GM10847 (cell line): ENCODE data around the gene LZTR1.

ENCODE experiments used
- POLR2A ChIP-seq: IDR thresholded peaks from 2 replicates; pipeline ENCODE4 v1.6.1; 2011; ENCODE audit not compliant: insufficient read length; ENCODE audit errors: extremely low read depth

LZTR1 gene

DNA sequence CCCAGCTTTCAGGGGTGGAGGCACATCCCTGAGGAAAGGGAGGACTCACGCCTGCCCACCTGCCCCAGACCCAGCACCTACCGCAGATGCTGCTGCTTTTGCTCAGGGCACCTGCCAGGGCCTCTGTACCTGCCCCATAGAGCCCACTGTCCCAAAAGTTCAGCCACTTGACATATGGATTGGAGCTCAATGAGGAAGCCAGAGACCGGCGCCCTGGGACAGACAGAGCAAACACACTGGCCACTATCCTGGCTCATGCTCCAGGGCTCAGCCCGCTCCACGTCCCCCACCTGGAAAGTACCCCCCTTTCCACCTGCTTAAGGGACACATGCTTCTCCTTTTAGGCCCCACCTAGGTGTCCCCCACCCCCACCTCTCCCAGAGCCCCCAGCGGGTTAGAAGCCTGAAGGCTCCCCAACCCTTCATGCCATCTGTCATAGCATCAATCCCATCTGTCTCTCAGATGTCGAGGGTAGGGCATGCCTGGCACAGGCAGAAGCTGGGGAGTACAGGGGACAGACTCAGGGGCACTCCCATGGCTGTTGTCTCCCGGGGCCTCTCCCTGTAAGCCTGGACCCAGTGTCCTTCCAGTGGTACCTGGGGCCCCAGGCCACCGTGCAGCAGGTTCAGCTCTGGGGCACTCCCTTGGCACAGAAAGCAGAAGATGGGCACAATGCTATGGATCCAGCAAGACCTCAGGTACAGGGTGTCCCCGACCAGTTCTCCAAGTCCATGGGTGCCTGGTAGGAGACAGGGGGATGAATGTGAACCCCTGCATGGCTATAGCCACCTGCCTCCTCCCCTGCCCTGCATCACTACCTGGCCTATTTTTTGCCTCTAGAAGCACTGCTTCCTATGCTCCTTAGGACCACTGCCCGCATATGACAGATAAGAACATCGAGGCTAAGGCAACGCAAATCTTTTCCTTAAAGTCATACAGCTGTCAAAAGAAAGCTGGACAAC lies 30.6 kb downstream of the LZTR1 start:
- TF ChIP-seq POLR2A: no peak

DNA sequence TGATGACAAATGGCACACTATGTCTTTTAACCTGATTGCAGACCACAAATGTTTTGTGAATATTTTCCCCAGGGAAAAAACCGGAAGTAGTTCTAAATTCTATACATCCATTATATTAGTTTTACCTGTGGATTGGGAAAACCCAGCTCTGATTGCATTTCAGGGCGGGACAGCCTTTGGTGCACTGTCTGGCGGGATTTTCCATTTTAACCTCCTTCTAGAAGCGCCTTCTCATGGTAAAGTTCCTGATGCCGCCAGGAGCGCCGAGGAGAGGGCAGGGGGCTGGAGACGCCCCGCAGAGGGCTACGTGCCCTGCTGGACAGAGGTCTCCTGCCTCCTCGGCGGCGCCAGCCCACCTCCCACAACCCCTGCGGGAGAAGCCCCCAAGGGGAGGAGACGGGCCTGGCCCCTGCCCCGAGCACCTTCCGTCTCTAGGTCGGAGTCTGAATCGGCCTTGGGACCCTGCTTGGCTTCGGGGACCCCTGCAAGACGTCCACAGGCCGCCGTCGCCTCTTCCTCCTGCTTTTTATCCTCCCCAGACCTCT lies 31.6 kb downstream of the LZTR1 start:
- TF ChIP-seq POLR2A: no peak

DNA sequence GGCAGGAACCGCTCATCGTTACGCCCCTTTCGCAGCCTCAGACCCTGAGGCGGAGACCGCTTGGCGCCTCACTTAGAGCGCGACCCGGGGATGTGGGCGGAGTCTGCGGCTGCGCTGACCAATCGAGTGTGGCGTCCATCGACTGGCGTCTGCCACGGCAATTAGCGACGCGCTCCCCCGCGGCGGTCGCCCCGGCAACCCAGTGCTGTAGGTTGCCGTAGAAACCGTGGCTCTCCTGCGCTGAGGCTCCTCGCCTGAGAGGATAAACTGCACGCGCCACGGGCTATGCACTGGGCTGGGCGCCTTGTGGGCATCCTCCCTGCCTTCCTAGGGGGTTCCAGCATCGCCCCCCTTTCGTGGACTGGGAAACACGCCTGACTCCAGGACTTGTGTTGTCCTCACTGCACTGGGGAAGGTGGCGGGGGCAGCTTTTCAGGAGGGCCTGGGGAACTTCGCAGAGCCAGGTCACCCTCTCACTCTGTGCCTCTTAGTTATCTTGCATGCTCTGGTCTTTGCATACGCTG lies 32.2 kb downstream of the LZTR1 start:
- no peak for TF ChIP-seq POLR2A

DNA sequence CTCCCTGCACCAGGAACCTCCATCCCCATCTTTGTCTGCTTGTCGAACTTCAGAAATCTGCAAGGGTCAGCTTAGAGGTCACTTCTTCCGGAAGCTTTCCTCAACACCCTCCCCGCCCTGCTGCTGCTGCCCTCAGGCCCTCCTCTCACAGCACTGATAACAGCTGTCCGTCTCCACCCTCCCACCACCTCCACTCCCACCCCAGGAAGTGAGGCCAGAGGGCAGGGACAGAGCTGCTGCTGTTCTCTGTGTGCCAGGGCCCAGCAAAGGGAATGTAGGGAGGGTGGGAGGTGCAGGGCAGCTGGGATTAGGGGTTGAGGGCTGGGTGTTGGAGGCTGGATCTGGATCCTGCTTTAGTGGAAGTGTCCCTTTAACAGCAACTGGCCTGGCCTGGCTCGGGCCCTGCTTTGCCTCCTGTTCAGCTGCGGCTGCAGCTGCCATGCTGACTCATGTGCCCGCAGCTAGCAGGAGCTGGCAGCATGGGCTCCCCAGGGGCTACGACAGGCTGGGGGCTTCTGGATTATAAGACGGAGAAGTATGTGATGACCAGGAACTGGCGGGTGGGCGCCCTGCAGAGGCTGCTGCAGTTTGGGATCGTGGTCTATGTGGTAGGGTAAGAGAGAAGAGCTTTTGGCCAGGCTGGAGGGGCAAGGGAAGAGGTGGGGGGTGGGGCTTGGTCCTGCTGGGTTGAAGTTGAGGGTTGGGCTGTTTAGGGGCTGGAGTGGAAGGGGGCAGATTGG lies 32.8 kb downstream of the LZTR1 start, which contains the start of gene P2RX6:
Gene P2RX6 (plus strand): TSS at position 440 of the 740 bp plus-strand sequence. CDS start 10 bp downstream, at position 450.
- TF ChIP-seq POLR2A: no peak

DNA sequence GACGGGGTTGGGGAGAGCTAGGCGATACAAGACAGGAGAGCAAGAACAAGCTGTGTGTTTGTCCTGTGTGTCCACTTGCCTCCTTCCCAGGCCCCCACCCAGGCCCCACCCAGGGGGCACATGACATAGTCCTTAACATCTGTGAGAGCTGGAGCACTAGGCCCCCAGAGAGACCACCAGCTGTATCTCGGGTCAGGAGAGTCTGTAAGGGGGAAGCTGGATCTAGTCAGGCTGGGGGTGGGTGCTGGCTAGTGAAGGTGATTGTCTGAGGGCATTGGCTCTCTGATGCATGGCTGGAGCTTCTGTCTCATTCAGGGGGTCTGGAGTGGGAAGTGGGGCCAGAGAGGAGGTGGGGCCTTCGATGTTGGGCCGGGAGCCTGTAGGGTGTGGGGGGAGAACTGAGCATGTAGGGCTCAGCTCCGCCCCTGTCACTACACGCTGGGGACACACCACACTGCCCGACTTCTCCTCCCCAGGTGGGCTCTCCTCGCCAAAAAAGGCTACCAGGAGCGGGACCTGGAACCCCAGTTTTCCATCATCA lies 33.4 kb downstream of the LZTR1 start:
- TF ChIP-seq POLR2A: no peak

DNA sequence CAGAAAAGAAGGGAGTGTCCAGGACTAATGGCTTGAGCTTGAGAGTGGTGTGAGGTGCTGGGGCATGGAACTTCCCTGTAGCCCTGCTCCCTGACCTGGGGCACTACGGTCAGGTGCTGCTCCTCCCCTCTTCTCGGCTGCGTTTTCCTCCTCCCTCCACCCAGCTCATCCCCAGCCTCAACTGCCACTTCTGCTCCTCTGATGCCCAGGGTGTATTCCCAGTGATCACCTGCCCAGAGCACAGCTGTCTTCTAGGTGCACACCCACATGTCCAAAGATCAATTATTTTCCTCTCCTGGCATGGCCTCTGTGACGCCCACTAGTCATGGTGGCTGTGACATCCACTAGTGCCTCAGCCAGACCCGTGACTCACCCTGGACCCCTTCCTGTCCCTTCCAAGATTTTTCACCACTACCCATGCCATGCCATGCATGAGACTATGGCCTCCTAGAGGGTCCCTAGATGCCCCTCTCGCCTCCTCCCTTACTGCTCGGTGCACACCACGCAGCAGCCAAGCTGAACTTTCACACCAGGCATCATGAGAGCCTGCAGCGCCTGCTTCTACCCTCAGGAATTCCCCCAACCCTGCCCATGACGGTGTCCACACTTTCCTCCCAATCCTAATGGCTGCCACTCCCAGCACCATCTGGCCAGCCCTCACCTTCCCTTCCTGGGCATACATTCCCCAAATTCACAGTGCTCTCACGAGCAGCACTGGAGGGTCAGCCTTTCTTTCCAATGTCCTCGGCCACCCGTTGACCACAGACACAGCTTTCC lies 34.7 kb downstream of the LZTR1 start:
- TF ChIP-seq POLR2A: no peak

DNA sequence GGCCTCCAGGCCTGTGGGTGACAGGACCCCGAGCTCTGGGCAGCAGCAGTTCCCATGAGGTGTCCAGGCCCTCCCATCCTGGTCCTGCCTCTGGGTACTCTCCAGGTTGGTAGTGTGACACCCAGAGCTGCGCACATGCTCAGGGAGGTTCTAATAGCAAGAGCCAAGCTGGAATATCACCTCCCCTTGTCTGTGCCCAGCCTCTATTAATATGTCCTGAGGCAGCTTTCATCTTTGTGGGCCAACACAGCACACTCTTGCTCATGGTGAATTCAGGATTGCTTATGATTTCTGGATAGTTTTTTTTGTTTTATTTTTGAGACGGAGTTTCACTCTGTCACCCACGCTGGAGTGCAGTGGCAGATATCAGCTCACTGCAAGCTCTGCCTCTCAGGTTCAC lies 36.2 kb downstream of the LZTR1 start:
- no peak for TF ChIP-seq POLR2A

DNA sequence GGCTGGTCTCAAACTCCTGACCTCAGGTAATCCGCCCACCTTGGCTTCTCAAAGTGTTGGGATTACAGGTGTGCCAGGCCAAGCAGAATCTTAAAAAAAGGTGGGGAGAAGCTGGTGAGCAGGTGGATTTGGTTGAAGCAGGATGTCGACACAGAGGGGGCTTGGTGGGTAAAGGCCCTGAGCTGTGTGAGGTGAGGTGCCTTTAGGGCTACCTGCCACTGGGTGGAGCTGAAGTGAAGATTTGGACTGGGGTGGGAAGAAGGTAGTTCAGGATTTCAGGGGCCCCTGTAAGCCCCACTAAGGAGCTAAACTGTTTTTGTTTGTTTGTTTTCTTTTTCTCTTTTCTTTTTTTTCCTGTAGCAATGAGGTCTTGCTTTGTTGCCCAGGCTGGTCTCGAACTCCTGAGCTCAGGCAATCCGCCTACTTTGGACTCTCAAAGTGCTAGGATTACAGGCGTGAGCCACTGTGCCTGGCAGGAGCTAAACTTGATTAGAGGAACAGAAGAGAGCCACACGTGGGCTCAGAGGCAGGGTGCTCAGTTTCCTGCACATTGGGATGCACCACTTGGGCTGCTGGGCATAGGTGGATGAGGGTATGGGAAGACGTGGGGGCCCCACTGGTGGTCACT lies 38.8 kb downstream of the LZTR1 start:
- no peak for TF ChIP-seq POLR2A

DNA sequence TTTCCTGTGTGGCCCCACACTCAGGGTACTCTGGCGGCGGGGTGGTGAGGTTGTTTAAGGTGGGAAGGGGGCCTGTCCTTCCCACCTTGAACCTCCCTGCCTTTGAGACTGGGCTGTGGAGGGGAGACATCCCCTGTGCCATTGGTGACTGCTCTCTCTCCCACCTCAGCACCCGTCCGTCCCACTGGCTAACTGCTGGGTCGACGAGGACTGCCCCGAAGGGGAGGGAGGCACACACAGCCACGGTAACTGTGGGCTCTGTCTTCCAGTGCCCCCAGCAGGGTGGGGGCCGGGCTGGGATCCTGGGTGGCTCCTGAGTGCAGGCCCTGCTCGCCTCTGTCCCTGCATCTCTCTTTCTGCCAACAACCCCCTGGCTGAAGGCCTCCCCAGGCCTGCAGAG lies 40.4 kb downstream of the LZTR1 start:
- no peak for TF ChIP-seq POLR2A

DNA sequence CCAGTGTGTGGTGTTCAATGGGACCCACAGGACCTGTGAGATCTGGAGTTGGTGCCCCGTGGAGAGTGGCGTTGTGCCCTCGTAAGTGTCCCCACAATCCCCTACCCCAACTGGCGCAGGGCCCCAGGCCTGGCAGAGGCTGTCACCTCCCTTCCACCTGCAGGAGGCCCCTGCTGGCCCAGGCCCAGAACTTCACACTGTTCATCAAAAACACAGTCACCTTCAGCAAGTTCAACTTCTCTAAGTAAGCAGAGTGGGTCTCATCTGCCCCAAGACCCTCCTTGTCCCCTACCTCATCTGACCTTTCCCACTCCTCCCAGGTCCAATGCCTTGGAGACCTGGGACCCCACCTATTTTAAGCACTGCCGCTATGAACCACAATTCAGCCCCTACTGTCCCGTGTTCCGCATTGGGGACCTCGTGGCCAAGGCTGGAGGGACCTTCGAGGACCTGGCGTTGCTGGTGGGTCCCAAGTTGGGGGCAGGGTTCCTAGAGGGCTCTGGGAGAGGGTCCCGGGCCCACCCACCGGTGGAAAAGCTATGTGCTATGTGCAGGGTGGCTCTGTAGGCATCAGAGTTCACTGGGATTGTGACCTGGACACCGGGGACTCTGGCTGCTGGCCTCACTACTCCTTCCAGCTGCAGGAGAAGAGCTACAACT lies 41.0 kb downstream of the LZTR1 start:
- no peak for TF ChIP-seq POLR2A

DNA sequence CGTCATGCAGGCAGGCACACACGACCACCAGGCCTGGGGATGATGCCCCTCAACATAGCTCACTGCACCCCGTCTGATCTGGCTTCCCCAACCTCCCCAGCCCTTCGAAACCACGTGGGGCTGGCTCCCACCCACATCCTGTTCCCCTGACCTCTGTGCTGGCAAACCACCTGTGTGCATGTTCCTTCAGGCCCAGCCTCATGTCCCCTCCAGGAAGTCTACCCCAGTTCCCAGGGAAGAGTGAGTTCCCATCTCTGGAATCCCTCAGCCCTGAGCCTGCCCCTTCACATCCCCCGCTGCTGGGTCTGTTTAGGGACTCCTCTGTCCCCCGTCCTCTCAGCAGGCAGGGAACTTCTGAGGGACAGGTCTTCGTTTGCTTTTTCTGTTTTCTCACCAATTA lies 43.2 kb downstream of the LZTR1 start:
- TF ChIP-seq POLR2A: no peak

DNA sequence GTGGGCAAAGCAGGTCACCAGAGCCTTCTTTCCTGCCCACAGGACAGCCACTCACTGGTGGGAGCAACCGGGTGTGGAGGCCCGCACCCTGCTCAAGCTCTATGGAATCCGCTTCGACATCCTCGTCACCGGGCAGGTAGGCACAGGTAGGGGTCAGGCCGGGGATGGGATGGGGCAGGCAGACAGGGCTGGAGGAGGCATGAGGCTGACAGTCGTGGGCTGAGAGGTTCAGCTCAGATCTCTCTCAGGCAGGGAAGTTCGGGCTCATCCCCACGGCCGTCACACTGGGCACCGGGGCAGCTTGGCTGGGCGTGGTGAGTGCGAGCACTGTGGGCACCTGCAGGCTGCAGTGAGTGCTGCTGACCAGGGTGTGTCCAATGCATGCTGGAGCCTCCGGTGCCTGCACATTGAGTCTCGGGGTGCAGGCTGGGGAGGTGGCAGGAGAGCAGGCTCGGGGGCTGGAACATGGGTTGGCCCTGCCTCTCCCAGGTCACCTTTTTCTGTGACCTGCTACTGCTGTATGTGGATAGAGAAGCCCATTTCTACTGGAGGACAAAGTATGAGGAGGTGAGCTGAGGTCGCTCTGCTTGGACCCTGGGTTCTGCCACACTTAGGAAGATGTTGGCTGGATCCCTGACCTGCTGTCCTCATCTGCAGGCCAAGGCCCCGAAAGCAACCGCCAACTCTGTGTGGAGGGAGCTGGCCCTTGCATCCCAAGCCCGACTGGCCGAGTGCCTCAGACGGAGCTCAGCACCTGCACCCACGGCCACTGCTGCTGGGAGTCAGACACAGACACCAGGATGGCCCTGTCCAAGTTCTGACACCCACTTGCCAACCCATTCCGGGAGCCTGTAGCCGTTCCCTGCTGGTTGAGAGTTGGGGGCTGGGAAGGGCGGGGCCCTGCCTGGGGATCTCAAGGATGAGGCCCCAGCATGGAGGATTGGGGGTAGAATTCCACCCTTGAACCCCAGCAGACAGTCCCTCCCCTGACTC lies 44.0 kb downstream of the LZTR1 start:
- no peak for TF ChIP-seq POLR2A
